ENCODE results near the gene SLC27A6.

The SLC27A6 gene

GRCh38 chr5:129065721-129066120 lies 100.4 kb downstream of the SLC27A6 start:
- no peak for DNase-seq

GRCh38 chr5:129067745-129068144 lies 102.5 kb downstream of the SLC27A6 start:
- no peak for DNase-seq

- no peak for DNase-seq
Measured at GRCh38 chr5:129069292-129069691, 104.0 kb downstream of the SLC27A6 start.

GRCh38 chr5:129073111-129073510 lies 107.8 kb downstream of the SLC27A6 start:
- no peak for DNase-seq

GRCh38 chr5:129074903-129075302 lies 109.6 kb downstream of the SLC27A6 start:
- DNase-seq: no peak

GRCh38 chr5:129077433-129078075 lies 112.3 kb downstream of the SLC27A6 start:
- DNase-seq: no peak

GRCh38 chr5:129078247-129078646 lies 113.0 kb downstream of the SLC27A6 start:
- DNase-seq: no peak

- no peak for DNase-seq
Measured at GRCh38 chr5:129078660-129079059, 113.4 kb downstream of the SLC27A6 start.

- no peak for DNase-seq
Measured at GRCh38 chr5:129079496-129079895, 114.2 kb downstream of the SLC27A6 start.

- DNase-seq: no peak
Measured at GRCh38 chr5:129080766-129081165, 115.5 kb downstream of the SLC27A6 start.

GRCh38 chr5:129082225-129083136 lies 117.2 kb downstream of the SLC27A6 start:
- DNase-seq: no peak
